Measurements from ENCODE around the gene GPR15LG. TPM values are rescaled to one million over a fixed set of nuclear protein-coding genes. Genes with fewer than 3 reads are reported as not detected.

Gene GPR15LG
- total and polyA plus RNA-seq, 2 donors (not counting 3 experiments of a cell fraction or from before 2014, with no cell fraction given) = not detected

GRCh38 chr10:84176836-84177474 lies 3.4 kb downstream of the GPR15LG start:
- H3K4me2 ChIP-seq (ENCODE audit: insufficient read depth, low read length) = no peak overlapping the region
- dilution Hi-C loops (cut with MboI; ENCODE audit: extremely low pct_ligation_motif_present, low sequenced_read_pairs) (no loop called here), intact Hi-C loops (cut with micrococcal nuclease) (no loop called here)
- BruUV-seq (replicated peaks) = no TSS peak
- no peak for TF ChIP-seq CTCF (IDR thresholded peaks at IDR 0.05; ENCODE audit: extremely low read depth in 1 of 2, insufficient read depth in 1 of 2, low read depth in 1 of 2, low read length in 2 of 2)
- H3K36me3 ChIP-seq (ENCODE audit: control insufficient read depth in 2 of 2, extremely low read depth in 1 of 2, insufficient read depth in 2 of 2, low read length in 2 of 2) = no peaks in the 10 kb centered on the region
- H3K9me3 ChIP-seq (replicated peaks; ENCODE audit: control insufficient read depth, insufficient read depth, low read length) = no peaks in the 10 kb centered on the region
- H3K9me1 ChIP-seq (replicated peaks; ENCODE audit: control insufficient read depth, extremely low read depth, insufficient read depth, low read length) = no peaks in the 10 kb centered on the region
- ChIA-PET CTCF (no interaction called here), POLR2A (no interaction called here)
- FAIRE-seq (no peak), DNase-seq (ENCODE audit: low read depth, low spot score) (no peak)
- no peaks in the 10 kb centered on the region for H4K20me1 ChIP-seq (replicated peaks; ENCODE audit: control insufficient read depth, extremely low read depth, insufficient read depth, low read length)
- no peaks in the 10 kb centered on the region for H3K79me2 ChIP-seq (ENCODE audit: control insufficient read depth, insufficient read depth, low read length)
- no peak overlapping the region for H3K4me3 ChIP-seq (replicated peaks in 1 of 3; ENCODE audit: insufficient read depth in 1 of 3, low read depth in 1 of 3, low read length in 3 of 3)
- no peak overlapping the region for H3K27ac ChIP-seq (ENCODE audit: insufficient read depth, low read depth, low read length)
- no peaks in the 10 kb centered on the region for H3K4me1 ChIP-seq (ENCODE audit: control insufficient read depth, extremely low read depth, insufficient read depth, low read length)
- no peak overlapping the region for H3K9ac ChIP-seq (replicated peaks; ENCODE audit: extremely low read depth, insufficient read depth, low read length)
- H3K27me3 ChIP-seq (ENCODE audit: control insufficient read depth in 2 of 2, insufficient read depth in 2 of 2, low read length in 2 of 2) = no peaks in the 10 kb centered on the region
- H2AFZ ChIP-seq (ENCODE audit: low read depth, low read length) = no peak overlapping the region

- FAIRE-seq (no peak), DNase-seq (ENCODE audit: low read depth, low spot score) (no peak)
- H2AFZ ChIP-seq (ENCODE audit: low read depth, low read length) = no peak overlapping the region
- H3K4me2 ChIP-seq (ENCODE audit: insufficient read depth, low read length) = no peak overlapping the region
- no peaks in the 10 kb centered on the region for H3K79me2 ChIP-seq (ENCODE audit: control insufficient read depth, insufficient read depth, low read length)
- CTCF ChIA-PET = no interaction called here
- no peaks in the 10 kb centered on the region for H3K4me1 ChIP-seq (ENCODE audit: control insufficient read depth, extremely low read depth, insufficient read depth, low read length)
- H3K36me3 ChIP-seq (ENCODE audit: control insufficient read depth in 2 of 2, extremely low read depth in 1 of 2, insufficient read depth in 2 of 2, low read length in 2 of 2) = no peaks in the 10 kb centered on the region
- H3K9ac ChIP-seq (replicated peaks; ENCODE audit: extremely low read depth, insufficient read depth, low read length) = no peak overlapping the region
- no peaks in the 10 kb centered on the region for H3K9me1 ChIP-seq (replicated peaks; ENCODE audit: control insufficient read depth, extremely low read depth, insufficient read depth, low read length)
- no peaks in the 10 kb centered on the region for H3K9me3 ChIP-seq (replicated peaks; ENCODE audit: control insufficient read depth, insufficient read depth, low read length)
- BruUV-seq (replicated peaks) = no TSS peak
- intact Hi-C loops (cut with micrococcal nuclease) (no loop called here), dilution Hi-C loops (cut with MboI; ENCODE audit: extremely low pct_ligation_motif_present, low sequenced_read_pairs) (no loop called here)
- H4K20me1 ChIP-seq (replicated peaks; ENCODE audit: control insufficient read depth, extremely low read depth, insufficient read depth, low read length) = no peaks in the 10 kb centered on the region
- H3K27ac ChIP-seq (ENCODE audit: insufficient read depth, low read depth, low read length) = no peak overlapping the region
- H3K4me3 ChIP-seq (replicated peaks in 1 of 3; ENCODE audit: insufficient read depth in 1 of 3, low read depth in 1 of 3, low read length in 3 of 3) = no peak overlapping the region
- POLR2A ChIA-PET = no interaction called here
- no peaks in the 10 kb centered on the region for H3K27me3 ChIP-seq (ENCODE audit: control insufficient read depth in 2 of 2, insufficient read depth in 2 of 2, low read length in 2 of 2)
- TF ChIP-seq FOS (IDR thresholded peaks at IDR 0.05; ENCODE audit: borderline replicate concordance, insufficient read depth, low read length) = no peak
- TF ChIP-seq MAX (IDR thresholded peaks at IDR 0.05; ENCODE audit: insufficient read depth, insufficient read length) = no peak
- TF ChIP-seq CTCF (IDR thresholded peaks at IDR 0.05; ENCODE audit: extremely low read depth in 1 of 2, insufficient read depth in 1 of 2, low read depth in 1 of 2, low read length in 2 of 2) = no peak
- TF ChIP-seq GATA2 (IDR thresholded peaks at IDR 0.05; ENCODE audit: insufficient read depth, insufficient read length, low read depth, low read length) = no peak
- no peak for TF ChIP-seq MYC (IDR thresholded peaks at IDR 0.05; ENCODE audit: low read depth, low read length)
- no peak for TF ChIP-seq POLR2AphosphoS5 (IDR thresholded peaks at IDR 0.05; ENCODE audit: insufficient read depth, low read depth, low read length)
- no peak for TF ChIP-seq EZH2 (IDR thresholded peaks at IDR 0.05; ENCODE audit: borderline replicate concordance, low read depth, low read length, severe bottlenecking)
- TF ChIP-seq POLR2A (IDR thresholded peaks at IDR 0.05; ENCODE audit: low read depth, low read length) = no peak
- TF ChIP-seq JUN (IDR thresholded peaks at IDR 0.05; ENCODE audit: borderline replicate concordance, insufficient read depth, insufficient read length, low read depth) = no peak
These were observed 4.0 kb downstream of the GPR15LG start for GRCh38 chr10:84177541-84178141.

All from endothelial cell of umbilical vein (primary cell).